ENCODE results near the gene FBXW7.

FBXW7 gene

DNA sequence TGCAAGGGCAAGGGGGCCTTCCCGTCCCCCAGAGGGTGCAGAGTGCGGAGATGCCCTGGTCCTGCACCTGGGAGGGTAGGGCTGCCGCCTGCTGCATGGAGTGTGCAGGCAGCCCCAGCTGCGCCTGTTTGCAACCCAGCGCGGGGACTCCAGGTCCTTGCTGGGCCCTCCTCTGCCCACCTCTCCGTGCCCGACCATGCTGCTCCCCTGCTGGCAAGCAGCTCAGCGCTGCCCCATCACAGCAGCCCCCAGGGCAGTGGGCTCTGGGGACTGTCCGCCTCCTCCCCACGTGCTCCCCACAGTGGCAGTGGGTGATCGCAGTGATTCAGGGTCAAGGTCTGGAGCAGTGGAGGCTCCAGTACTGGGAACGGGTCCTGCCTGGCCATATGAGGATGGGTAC is 5.0 kb upstream of the FBXW7 start:
- DNase-seq: no peak

DNA sequence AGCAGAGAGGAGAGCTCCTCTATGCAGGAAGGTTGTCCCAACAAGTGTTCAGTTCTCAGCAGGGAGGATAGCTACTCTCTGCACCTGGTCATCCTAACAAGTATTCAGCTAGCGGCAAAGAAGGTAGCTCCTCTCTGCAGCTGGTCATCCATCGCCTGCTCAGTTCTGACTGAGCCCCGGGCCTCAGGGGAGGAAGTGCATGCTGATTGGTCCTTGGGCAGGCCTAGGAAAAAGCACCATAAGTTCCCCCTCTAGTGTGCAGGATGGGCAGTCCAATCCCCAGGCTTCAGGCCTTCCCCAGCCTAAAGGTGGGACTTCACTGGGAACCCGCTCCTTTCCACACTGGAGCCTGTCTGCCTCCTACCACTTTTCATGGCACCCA is 4.4 kb upstream of the FBXW7 start:
- no peak for DNase-seq

DNA sequence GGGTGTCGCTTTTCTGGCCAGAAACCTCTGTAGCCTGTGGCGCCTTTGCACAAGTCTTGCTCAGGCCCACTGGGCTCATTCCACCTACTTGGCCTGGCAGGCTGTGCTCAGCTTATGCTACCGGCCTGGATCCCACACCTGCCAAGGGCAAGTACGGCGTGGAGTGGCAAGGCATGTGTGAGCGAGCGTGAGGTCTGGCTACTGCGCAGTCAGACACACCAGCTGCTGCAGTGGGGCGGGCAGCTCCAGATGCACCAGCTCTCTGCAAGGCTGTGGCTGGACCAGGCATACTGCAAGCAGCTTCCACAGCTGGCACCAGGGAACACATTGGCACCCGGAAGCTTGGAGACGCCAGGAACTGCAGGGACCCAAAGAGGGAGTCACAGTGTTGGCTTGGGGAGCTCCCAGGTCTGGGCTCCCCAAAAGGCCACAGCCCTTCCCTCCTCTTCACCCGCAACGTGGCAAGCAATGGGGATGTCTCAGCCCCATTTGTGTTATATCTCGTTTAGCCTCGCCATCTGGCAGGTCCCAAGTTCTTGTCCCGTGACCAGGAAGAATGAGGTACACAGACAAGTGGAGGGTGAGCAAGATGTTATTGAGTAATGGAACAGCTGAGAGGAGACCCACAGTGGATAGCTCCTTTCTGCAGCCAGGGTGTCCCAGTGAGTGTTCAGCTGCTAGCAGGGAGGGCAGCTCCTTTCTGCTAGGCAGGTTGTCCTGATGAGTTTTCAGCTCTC is 3.8 kb upstream of the FBXW7 start:
- no peak for DNase-seq

DNA sequence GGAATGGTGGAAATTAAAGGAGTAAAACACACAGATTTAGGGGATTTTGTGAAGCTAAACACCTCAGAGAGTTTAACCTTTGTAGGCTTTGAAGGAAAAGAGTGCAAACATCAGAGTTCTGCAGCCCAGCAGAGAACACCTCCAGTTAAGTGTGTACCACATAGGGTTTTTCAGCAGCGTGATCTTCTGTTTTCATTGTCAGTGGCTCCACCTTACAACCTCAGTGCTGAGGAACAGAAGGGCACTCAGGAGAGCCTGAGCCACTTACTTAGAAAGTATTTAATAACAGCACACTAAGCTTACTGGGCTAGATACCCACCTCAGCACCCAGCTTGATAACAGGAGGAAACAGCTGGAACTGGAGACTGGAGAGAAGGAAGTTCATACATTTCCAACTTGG is 2.0 kb upstream of the FBXW7 start:
- DNase-seq: no peak

DNA sequence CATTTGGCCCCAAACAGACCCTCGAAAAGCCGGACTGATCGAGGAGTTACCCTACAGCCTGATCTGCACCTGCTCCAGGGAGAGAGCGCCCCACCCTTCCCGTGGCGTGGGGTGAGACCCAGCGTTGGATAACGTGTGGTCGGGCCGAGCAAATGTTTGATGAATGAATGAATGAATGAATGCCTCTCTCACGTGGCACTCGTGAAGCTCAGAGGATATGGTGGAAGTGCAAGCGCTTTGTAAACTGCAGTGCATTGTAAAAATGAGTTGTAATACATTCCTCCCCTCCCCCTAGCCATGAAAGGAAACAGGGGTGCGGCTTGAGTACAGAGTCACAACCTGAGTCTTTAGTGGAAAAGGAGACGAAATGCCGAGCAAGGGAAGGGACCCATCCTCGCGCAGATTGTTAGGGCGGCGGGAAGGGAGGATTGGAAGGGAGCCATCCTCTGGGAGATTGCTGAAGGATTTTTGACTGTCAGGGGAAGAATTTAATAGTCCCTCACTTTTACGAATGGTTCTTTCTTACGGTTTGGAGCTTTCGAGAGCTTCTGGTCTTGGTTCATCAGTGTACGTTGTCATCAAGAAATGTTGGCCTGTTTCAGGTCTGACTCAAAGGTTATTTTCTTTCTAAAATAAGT is 772 bp upstream of the FBXW7 start:
- DNase-seq: no peak

DNA sequence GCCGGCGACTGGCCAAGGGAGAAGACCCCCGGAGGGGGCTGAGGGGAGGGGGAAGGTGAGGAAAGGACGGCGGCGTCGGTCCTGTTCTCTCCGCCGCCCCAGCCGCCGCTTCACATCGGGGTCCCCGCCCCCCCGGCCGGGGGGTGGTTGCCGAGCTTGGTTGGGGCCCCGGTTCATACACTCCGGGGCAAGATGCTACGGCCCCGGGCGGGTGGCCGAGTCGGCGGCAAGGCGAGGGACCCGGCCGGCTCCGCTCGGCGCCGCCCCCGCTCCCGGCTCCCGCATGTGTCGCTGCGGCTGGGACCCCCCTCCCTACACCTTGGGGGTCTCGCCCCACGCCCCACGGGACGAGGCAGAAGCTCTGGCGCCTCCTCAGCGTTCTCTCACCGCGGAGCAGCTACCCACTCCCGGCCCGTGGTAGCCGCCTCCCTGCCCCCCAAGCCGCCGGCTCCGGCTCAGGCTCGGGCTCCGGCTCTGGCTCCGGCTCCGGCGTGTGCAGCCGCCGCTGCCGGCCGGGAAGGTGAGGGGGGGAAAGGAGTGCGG is 461 bp downstream of the FBXW7 start:
- DNase-seq: no peak

DNA sequence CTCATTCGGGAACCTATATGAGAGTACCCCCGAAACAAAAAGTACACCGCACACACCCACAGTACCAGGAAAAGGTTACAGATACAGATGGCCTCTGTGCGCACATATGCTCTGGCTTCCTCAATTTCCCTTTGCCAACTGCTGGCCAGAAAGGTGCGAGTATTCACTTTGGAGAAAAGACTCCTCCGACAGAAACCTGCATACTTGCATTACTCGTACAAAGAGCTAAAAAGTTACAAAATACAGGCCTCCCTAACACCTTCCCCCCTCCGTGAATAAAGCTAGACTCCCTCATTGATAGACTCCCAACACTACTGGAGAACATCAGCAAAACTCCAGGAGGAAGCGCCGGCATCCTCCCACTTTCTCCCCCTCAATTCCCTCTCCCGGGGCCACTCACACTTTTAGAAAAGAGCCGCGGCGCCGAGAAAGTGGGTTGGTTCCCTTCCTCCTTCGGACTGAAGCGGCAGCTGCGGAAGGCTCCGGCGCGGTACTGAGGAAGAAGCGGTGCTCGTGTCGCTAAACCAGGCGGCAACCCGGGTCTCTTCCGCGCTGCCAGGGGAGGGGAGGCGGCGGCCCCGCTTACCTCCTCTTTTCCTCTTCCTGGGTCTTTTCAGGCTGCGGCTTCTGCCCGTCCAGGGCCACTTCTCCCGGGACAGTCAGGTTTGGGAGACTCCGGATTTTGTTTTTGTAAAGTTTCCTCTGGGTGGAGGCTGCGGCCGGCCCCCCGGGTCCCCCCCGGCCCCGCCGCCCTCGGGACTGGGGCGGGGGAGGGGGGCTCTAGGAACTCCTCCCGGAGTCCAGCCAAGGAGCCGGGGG is 1.1 kb downstream of the FBXW7 start:
- DNase-seq: no peak

DNA sequence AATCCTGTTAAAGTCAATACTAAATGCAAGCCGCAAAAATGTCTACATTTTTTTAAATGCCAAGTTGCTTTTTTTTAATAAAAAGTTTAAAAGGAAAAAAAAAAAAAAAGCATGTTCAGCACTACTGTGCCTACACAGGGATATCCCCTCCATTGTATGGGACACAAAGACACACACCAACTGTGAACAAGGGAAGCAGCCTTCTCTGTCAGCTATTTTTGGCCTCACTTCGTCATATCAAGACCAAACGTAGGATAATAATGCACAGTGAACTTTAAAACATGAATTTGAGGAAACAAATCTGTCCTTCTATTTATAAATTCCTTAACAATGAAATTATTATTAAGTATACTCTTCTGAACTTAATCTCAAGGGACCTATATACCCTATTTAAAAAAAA is 4.4 kb downstream of the FBXW7 start:
- DNase-seq: no peak

DNA sequence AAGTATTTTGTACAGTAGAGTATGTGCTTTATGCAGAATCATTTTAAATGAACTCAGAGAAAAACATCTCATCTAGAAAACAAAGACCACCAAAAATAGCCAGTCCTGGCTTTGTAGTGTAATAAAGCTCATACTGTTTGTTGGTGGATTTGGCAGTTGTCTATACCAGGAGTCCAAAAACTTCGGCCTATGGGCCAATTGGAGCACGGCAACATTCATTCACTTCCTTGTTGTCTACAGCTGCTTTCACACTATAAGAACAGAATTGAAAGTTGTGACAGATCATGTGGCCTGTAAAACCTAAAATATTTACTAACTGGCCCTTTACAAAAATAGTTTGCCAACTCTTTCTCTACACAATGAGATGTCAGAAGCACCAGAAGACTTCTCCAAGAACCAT is 5.3 kb downstream of the FBXW7 start:
- no peak for DNase-seq

DNA sequence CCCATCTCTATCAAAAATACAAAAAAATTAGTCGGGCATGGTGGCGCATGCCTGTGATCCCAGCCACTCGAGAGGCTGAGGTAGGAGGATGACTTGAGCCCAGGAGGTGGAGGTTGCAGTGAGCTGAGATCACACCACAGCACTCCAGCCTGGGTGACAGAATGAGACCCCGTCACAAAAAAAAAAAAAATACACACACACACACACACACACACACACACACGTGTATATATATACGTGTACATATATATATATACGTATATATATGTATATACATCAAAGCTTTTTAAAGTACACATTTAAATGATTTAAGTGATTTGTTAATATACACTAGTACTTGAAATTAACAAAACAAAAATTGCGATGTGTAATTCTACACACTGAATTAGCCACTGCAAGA is 6.0 kb downstream of the FBXW7 start:
- DNase-seq: no peak

DNA sequence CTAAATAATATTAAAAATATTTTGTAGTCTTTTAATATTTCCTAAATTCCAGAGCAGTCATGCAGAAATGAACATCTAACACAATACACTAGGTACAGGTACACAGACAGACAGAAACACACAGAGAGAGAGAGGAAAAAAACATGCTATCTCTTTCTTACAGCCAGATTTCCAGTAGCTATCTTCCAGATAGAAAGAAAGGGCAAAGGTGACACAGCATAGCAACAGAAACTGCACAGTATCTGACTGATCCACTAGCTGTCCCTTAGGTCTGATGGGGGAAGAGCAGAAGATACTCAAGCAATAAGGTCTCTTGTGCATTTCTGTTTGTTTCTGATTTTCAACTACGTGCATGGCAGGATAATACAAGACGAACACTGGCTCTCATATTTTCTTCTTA is 7.8 kb downstream of the FBXW7 start:
- no peak for DNase-seq

DNA sequence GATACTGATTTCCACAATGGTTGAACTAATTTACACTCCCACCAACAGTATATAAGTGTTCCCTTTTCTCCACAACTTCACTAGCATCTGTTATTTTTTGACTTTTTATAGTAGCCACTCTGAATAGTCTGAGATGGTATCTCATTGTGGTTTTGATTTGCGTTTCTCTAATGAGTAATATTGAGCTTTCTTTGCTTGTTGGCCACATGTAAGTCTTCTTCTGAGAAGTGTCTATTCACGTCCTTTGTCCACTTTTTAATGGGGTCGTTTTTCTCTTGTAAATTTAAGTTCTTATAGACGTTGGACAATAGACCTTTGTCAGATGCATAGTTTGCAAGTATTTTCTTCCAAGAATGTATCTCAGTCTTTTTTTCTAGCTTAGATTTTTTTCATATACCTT is 10.0 kb downstream of the FBXW7 start:
- no peak for DNase-seq

DNA sequence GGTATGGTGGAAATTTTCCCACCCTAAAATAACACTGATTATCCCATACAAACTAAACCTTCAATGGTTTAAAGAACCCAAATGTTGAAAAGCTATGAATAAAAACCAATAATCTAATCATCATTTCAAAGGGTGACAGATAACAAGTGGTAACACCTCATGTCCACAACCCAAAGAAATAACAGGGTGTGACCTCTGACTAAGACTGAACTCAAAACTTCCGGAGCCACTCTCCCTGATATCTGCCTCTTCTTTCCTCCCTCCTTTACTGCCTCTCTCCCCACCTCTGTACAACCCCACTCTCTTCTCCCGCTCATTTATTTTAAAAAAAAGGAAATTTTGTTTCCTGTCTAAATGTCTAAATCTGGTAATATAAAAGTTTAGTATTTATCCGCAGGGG is 11.5 kb downstream of the FBXW7 start:
- DNase-seq: no peak

DNA sequence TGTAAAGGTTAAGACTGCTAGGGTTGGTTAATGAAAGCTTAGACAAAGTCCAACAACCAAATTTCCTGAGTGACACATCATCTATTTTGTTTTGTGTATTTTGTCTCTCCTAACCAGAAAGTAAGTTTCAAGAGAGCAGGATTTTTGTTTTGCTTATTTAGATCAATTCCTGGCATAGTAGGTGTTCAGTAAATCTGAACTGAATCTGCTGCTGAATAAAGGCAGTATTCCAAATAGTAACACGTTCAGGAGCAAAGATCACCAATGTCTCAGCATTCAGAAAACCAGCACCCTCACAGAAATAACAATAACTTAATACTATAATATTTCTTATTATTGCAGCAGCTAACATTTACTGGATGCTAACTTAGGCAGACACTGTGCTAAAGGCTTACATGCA is 12.2 kb downstream of the FBXW7 start:
- no peak for DNase-seq

DNA sequence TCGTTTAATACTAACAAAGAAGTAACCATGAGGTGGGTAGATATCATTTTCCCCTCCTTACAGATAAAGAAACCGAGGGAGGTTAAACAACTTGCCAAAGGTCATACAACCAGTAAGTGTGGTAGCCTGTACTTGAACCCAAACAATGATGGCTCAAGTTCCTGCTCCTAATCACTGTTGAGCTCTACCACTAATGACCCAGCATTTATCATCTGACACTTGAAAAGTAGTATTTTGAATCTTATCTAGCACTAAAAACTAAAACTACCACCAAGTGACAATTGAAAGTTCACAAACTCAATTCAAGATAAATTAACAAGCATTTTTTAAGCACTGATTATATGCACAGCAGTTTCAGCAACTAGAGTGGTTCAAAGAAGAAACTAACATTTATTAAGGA is 13.1 kb downstream of the FBXW7 start:
- no peak for DNase-seq

DNA sequence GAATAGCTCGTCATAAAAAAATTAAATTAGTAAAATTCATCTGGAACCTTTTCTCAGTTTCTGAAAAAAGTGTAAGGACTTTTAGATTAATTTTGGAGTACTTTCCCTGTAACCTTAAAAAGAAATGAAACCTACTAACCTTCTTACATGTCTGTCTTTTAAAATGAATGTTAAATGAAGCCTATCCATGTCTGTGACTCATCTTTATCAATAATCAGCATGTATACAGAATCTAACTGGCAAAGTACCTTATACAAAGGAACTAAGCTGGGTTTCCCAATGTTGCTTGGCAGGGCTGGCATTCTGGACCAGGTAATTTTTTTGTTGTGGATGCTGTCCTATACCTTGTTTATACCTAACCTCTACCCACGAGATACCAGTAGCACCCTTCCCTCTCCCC is 13.6 kb downstream of the FBXW7 start:
- DNase-seq: no peak

DNA sequence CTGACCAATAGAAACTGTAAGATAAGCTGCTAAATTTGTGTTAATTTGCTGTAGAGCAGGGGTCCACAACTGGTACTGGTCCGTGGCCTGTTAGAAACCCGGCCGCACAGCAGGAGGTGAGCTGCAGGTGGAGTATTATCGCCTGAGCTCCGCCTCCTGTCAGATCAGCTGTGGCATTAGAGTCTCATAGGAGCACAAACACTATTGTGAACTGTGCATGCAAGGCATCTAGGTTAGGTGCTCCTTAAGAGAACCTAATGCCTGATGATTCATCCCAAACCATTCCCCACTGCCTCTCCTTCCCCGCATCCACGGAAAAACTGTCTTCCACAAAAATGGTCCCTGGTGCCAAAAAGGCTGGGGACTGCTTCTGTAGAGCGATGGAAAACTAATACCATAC is 19.7 kb downstream of the FBXW7 start:
- DNase-seq: no peak

DNA sequence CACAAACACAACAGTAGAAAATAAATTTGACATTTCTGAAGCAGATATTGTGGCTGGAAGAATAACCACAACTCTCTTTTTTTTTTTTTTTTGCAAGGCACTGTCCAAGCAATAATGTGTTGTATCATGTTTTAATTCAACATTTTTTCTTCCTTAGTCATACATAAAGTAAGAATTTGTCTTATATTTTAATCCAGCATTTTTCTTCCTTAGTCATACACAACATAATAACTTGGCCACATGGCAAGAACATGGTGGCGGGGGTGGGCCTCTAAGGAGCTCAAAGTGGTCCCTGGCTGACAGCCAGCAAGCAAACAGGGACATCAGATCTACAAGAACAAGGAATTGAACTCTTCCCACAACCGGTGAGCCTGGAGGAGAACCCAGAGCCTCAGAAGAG is 20.2 kb downstream of the FBXW7 start:
- no peak for DNase-seq

DNA sequence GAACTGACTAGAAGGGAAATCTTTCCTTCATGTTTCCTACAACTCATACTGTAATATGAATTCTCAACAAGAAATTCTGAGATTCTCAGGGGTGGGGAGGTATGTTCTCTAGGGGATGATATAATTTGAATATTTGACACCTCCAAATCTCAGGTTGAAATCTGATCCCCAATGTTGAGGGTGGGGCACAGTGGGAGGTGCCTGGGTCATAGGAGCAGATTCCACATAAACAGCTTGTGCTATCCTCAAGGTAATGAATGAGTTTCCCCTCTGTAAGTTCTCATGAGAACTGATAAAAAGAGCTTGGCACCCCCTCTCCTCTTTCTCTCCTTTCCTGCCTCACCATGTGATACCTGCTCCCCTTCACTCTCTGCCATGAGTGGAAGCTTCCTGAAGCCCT is 21.5 kb downstream of the FBXW7 start:
- DNase-seq: no peak

DNA sequence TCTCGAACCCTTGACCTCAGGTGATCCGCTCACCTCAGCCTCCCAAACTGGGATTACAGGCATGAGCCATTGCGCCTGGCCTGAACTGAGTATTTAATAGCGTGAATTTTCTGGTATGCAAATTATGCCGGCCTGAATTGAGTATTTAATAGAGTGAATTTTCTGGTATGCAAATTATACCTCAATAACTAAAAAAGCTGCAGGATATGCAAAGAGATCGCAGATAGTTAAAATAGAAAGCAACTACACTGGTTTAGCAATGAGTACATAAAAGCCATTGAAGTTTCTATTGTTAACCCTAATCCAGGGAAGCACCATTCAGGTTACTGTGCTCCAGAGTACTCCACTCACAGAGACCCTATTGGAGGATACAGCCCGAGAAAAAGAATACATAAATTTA is 22.8 kb downstream of the FBXW7 start:
- no peak for DNase-seq

DNA sequence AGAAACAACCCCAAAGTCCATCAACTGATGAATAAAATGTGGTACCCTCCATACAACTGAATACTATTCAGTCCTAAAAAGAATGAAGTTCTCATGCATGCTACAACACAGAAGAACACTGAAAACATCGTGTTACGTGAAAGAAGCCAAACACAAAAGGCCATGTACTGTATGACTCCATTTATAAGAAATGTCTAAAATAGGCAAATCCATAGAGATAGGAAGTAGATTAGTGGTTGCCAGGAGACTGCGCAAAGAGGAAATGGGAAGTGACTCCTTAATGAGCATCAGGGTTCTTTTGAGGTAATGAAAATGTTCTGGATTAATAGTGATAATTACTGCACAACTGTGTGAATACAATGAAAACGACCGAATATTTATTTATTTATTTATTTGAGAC is 23.4 kb downstream of the FBXW7 start:
- DNase-seq: no peak

DNA sequence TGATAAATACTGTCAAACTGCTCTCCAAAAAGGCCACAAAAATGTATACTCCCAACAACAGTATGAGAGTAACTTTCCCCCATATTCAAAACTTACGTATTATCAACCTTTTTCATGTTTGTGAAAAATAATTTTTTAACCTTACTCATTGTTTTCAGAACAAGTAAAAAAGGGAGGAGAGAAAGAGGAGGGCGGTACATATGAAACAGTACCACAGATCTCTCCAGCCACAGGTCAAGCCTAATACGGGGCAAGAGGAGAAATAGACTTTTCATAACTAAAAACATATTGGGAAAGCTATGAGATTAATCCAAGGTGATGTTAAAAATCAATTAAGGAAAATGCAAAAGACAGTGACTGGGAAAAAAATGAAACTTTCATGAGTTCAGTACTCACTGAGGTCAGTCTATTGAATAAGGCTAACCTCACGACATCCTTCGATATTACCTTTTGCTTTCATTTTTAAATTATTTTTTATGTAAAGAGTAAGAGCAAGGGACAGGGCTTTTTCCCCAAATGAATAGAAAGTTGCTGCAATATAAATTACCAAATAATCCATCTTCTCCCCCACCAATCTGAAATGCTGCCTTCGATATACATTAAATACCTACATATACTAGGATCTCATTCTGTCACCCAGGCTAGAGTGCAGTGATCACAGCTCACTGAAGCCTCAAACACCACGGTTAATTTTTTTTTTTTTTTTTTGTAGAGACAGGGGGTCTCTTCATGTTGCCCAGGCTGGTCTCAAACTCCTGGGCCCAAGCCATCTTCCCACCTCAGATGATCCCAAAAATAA is 25.3 kb downstream of the FBXW7 start:
- DNase-seq: no peak

DNA sequence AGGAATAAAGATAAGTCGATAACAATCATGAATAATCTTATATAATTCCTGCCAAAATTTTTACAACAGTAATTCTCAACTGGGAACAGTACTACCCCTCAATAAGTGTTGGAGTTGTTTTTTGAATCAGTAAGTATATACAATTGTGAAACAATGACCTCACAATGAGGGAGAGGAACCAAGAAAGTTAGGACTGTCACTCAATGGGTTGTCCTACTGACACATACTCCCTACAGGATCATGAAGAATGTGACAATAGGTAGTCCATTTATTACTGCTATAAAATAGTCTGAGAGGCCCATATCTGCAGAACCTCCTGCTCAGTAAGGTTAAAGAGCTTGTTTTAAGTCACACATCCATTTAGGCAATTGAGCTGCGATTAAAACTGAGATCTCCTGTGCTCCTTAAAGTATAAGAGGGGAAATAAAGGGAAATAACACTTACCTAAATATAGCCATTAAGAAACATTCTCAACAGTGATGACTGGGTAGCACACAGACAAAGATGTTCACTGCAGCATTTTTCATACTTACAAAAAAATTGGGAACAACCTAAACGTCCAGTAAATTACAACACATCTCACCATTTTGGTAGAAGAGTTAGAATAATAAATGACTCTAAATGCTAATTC is 26.2 kb downstream of the FBXW7 start:
- DNase-seq: no peak

All from NCI-H524 treated with DMSO at 0.1 percent for 48 hours (cell line).